Peyer's patch (tissue), 4 donors: ENCODE measurements around the gene RAD51.
A peak's percentile ranks its signal among the peaks of the same experiment; 100 is the strongest.

Experiments
- POLR2A ChIP-seq, 2 donors: fragments of 450-650 bp; IDR thresholded peaks; one replicate each; pipeline ENCODE4 v1.5.1; 2017; ENCODE audit warnings: antibody characterized with exemption in 2 of 2, mild to moderate bottlenecking in 2 of 2, moderate library complexity in 2 of 2
- TF ChIP-seq, protein P1 (sequence below), 6 experiments: fragments of 450-650 bp in 4 of 6; fragments of 200-600 bp in 2 of 6; sonication (generic) in 1 of 6; IDR thresholded peaks; one replicate each; pipeline ENCODE4 v1.5.1; 2017 to 2019; ENCODE audit warnings: antibody characterized with exemption in 6 of 6, mild to moderate bottlenecking in 3 of 6, moderate library complexity in 1 of 6

DNA sequence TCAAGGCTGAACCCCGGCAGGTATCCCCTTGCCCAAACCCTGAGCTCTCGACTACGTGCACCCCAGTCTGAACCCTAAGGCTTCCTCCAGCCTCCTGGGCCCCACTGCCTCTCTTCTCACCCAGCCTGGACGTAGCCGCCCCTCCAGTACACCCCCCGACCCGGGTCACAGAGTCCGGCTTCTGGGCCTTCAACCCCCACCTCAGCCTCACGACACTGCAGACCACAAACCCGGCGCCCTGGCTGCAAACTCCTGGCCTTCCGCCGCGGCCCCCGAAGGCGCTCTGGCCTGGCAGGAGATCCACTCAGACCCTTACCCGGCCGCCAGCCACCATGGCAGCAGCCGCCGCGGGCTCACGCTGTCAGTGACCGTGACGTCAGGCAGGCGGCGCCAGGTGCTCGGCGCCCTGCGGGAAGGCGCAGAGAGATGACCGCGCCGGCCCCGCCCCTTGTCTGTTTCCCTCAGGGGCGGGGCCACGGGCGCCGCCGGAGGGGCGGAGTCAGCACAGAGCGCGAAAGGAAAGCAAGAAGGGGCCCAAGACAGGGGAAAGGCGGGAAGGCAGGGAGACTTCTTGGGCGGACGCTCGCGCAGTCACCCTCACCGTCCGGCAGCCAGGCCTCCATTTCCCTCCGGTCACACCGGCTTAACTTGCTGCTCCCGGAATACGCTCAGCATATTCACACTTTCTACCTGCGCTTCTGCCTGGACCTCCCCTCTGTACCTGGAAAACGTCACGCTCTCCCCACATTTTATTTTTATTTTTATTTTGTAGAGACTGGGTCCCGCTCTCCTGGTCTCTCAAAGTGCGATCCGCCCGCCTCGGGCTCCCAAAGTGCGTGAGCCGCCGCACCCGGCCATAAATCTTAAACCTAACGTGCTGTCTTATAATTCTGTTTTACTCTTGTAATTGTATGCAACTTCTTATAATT, 60.2 kb downstream of the RAD51 start, which contains the start of gene RMDN3:
- TF ChIP-seq, protein P1, sequence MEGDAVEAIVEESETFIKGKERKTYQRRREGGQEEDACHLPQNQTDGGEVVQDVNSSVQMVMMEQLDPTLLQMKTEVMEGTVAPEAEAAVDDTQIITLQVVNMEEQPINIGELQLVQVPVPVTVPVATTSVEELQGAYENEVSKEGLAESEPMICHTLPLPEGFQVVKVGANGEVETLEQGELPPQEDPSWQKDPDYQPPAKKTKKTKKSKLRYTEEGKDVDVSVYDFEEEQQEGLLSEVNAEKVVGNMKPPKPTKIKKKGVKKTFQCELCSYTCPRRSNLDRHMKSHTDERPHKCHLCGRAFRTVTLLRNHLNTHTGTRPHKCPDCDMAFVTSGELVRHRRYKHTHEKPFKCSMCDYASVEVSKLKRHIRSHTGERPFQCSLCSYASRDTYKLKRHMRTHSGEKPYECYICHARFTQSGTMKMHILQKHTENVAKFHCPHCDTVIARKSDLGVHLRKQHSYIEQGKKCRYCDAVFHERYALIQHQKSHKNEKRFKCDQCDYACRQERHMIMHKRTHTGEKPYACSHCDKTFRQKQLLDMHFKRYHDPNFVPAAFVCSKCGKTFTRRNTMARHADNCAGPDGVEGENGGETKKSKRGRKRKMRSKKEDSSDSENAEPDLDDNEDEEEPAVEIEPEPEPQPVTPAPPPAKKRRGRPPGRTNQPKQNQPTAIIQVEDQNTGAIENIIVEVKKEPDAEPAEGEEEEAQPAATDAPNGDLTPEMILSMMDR (IDR thresholded peaks at IDR 0.05), result peak in 2 of 6 experiments; percentile 16 to 30
- peak; percentile 61 to 69 for TF ChIP-seq POLR2A (IDR thresholded peaks at IDR 0.05)
